GM18868 (cell line): ENCODE measurements around the gene CACNA1C.
"Not testable (repeated sequence)": the region's sequence is repeated elsewhere in the genome, so short reads cannot be mapped to it uniquely, and the experiment has no call there.

Experiments
- ATAC-seq: cut with Tn5 transposase; IDR thresholded peaks from one replicate; pipeline ENCODE4 v1.9.1; 2021; ENCODE audit warnings: mild to moderate bottlenecking, moderate library complexity; ENCODE audit not compliant: unreplicated experiment

The CACNA1C gene

GRCh38 chr12:2673966-2674810 is 621.4 kb downstream of the CACNA1C start:
- ATAC-seq = no peak

GRCh38 chr12:2675776-2676175 is 623.0 kb downstream of the CACNA1C start:
- ATAC-seq = no peak

DNA sequence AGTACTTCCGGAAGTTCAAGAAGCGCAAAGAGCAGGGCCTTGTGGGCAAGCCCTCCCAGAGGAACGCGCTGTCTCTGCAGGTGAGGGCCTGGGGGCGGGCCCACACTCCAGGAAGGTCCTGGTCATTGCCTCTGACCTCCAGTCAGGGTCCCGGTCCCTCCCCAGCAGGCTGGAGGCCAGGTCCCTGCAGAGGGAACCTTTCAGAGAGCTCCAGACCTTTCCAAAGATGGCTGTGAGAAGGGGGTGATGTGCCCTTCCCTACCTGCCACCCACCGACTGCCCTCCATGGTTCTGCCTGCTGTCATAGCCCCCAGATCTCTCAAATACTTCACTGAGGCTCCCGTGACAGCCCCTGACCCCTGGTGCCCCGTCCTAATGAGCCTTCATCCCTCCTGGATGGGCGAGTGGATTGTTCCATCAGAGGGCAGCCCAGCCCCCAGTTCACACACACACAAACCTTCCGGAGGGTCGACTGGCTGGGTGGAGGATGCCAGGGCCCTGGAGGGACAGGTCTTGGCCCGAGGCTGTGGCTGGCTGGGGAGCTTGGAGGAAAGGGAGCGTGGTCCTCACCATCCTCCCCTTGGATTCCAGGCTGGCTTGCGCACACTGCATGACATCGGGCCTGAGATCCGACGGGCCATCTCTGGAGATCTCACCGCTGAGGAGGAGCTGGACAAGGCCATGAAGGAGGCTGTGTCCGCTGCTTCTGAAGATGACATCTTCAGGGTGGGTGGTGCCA is 624.5 kb downstream of the CACNA1C start:
- no peak for ATAC-seq

GRCh38 chr12:2678426-2678825 is 625.6 kb downstream of the CACNA1C start:
- ATAC-seq = no peak

- ATAC-seq = no peak
Observed at GRCh38 chr12:2679068-2679815, 626.5 kb downstream of the CACNA1C start.

DNA sequence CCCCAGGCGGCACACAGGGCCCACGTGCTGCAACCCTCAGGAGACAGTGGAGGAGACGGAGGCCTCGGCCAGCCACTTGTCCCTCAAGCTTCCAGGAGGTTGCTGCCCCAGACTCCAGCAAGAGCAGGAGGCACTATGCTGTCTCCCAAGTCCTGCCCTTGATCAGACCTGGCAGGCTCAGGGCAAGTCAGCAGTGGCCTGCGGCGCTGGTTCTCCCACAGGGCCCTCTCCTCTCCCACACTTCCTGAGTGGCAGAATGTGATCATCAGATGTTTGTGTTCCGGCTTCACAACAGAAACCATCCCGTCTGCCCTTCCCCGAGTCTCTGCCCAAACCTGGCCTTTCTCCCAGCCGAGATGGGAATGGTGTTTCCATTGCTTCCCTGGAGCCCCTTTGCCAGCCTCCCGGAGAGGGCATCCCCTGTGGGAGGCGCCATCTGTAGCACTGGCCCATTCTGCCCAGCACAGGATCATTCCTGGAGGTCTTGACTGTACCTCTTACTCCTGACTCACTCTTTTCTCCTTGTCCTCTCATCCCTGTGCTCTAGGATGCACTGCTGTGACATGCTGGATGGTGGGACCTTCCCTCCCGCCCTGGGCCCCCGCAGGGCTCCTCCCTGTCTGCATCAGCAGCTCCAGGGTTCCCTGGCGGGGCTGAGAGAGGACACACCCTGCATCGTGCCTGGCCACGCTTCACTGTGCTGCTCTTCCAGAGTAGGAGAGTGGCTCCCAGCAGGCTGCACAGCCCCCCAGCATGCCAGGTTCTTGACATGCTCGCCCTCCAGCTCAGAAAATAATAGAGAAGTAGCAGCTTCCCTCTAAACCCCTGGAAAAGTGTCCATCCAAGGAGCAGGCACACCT is 627.3 kb downstream of the CACNA1C start:
- no peak for ATAC-seq

DNA sequence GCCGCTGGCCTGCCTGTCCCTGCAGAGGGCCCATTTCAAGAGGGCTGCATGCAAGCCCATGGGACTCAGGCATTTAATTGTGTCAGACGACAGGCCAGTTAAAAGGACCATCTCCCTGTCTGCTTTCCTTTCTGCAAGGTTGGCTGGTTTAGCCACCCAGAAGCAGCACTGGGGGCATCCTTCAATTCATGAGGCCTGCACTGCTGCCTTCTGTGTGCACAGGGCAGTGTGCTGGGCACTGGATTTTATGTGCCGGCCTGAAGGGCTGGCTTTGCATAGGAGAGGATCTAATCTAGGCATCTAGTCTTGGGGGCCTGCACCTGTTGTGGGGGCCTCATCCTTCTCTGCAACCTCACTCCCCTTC is 627.9 kb downstream of the CACNA1C start:
- ATAC-seq = no peak

- ATAC-seq = no peak
Observed at GRCh38 chr12:2681450-2682205, 628.8 kb downstream of the CACNA1C start.

DNA sequence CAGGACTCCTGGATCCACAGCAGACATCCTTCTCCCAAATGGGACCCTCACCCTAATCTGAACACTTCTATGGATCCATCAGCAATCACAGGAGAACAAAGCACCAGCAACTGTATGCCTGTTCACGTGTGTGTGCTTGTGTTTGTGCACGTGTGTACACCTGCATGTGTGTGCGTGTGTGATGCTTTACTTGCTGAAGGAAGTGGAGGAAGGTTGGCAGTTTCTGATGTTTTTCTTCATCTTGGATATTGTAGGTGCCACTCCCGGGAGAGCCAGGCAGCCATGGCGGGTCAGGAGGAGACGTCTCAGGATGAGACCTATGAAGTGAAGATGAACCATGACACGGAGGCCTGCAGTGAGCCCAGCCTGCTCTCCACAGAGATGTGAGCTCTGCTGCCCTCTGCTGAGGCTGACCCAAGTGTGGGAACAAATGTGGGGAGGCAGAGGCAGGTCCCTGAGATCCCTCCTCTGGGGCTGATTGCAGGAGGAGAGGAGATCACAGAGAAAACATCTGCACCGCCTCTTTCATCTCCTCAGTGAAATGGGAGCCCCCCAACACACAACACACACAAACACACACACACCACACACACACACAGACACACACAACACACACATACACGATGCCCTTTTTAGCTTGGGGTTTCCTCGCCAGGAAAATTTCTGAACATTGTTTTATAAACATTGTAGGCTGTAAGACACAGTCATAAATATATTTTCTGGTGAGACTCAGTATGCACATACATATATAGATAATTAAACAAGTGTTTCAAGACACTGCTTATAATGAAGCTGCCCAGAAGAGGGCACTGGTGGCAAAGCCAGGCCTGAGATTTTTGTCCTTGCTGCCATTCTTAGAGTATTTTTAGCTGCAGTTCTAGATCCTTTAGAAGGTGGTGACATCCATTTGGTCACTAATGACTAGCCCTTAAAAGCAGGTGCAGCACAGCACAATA is 629.8 kb downstream of the CACNA1C start:
- no peak for ATAC-seq

GRCh38 chr12:2683283-2684025 is 630.7 kb downstream of the CACNA1C start:
- ATAC-seq = no peak

- ATAC-seq = not testable (repeated sequence)
Observed at GRCh38 chr12:2684026-2684325, 631.2 kb downstream of the CACNA1C start.

DNA sequence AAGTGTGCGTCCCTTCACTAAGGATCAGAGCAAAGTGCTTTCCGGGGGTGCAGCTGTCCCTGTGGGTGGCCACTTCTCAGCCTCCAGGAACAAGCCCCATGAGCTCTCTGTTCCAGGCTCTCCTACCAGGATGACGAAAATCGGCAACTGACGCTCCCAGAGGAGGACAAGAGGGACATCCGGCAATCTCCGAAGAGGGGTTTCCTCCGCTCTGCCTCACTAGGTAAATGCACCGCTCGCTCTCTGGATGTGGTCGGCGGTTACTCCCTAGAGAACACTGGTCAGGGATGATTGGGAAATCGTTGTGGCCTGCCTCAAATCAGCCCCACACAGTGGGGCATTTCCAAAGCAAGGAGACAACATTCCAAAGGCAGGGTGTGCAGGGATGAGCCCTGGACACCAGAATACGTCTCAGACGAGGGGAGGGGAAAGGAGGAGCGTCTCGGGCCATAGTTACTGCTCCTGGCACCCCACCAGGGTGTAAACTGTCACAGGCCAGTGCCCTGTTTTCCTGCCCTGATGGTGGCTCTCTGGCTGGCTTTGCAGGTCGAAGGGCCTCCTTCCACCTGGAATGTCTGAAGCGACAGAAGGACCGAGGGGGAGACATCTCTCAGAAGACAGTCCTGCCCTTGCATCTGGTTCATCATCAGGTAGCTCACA is 633.0 kb downstream of the CACNA1C start:
- not testable (repeated sequence) for ATAC-seq

- no peak for ATAC-seq
Observed at GRCh38 chr12:2686280-2686646, 633.5 kb downstream of the CACNA1C start.

- ATAC-seq = no peak
Observed at GRCh38 chr12:2687058-2687457, 634.3 kb downstream of the CACNA1C start.

GRCh38 chr12:2687726-2688125 is 634.9 kb downstream of the CACNA1C start:
- ATAC-seq = no peak

DNA sequence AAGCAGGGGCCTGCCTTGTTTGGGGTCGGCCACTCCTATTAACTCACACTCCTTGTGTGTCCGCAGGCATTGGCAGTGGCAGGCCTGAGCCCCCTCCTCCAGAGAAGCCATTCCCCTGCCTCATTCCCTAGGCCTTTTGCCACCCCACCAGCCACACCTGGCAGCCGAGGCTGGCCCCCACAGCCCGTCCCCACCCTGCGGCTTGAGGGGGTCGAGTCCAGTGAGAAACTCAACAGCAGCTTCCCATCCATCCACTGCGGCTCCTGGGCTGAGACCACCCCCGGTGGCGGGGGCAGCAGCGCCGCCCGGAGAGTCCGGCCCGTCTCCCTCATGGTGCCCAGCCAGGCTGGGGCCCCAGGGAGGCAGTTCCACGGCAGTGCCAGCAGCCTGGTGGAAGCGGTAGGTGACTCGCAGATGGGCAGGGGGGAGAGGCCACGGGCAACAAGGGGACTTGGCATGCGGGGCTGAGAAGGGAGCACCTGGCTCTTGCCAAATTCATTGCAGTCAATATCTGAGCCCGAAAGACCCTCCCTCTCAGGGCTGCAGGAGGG is 635.7 kb downstream of the CACNA1C start:
- no peak for ATAC-seq

DNA sequence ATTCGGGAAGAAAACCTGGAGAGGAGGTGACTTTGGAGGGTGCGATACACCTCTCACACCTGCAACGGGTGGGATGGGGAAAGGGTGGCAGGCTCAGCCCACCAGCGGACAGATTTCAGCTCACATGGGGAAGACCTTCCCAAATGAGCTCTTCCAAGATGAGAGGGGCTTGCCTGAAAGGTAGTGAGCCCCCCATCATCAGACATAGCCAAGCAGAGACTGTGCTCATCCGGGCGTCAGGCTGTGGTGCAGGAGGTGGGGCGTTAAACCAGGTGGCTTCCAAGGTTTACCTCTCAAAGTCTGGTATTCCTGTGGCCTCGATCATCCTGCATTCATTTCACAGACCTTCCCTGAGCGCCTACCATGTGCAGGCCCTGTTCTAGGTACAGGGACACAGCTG is 636.6 kb downstream of the CACNA1C start:
- ATAC-seq = no peak

- ATAC-seq = no peak
Observed at GRCh38 chr12:2689879-2690278, 637.1 kb downstream of the CACNA1C start.
